Body of pancreas (tissue), 4 donors: ENCODE results near the gene HIP1. TPM values are rescaled to one million over a fixed set of nuclear protein-coding genes. Genes with fewer than 3 reads are reported as not detected.

Experiments used
- ATAC-seq: fragments of 150-250 bp; one replicate; pipeline ENCODE4 v1.9.1; 2016
- DNase-seq, 4 donors: peaks; one replicate each; pipeline ENCODE4 v3.0.0-alpha.2; 2019
- H3K27ac ChIP-seq, 4 donors: fragments of 200-600 bp; sonication (generic); 1 replicate in 3 of 4; 2 replicates in 1 of 4; pipeline versions ENCODE4 v1.5.1 to v1.6.1; 2016 to 2019; ENCODE audit warnings: mild to moderate bottlenecking in 1 of 4, mixed read lengths in 1 of 4, moderate library complexity in 1 of 4
- H3K27me3 ChIP-seq, 2 donors: fragments of 200-600 bp; sonication (generic); one replicate each; pipeline ENCODE4 v1.6.0; 2016; ENCODE audit warnings: mild to moderate bottlenecking in 1 of 2
- H3K36me3 ChIP-seq, 2 donors: fragments of 200-600 bp; sonication (generic); replicated peaks in 1 of 2; 2 replicates each; pipeline ENCODE4 v1.5.1; 2016; ENCODE audit warnings: low read depth in 2 of 2; ENCODE audit not compliant: insufficient read depth in 1 of 2
- H3K4me1 ChIP-seq: fragments of 200-600 bp; sonication (generic); one replicate; pipeline ENCODE4 v1.6.0; 2016
- H3K4me3 ChIP-seq, 2 donors: fragments of 200-600 bp; sonication (generic); 1 replicate in 1 of 2; 2 replicates in 1 of 2; pipeline ENCODE4 v1.5.1; 2016 to 2019
- H3K9me3 ChIP-seq, 3 donors: fragments of 200-600 bp; sonication (generic); 1 replicate in 2 of 3; 2 replicates in 1 of 3; pipeline ENCODE4 v1.5.1; 2016
- CTCF ChIP-seq, 7 experiments: fragments of 450-650 bp in 4 of 7; fragments of 200-600 bp in 3 of 7; sonication (generic) in 3 of 7; IDR thresholded peaks; one replicate each; pipeline ENCODE4 v1.5.1; 2016 to 2019; ENCODE audit warnings: antibody characterized with exemption in 7 of 7
- POLR2A ChIP-seq, 3 donors: fragments of 450-650 bp; IDR thresholded peaks; one replicate each; pipeline ENCODE4 v1.6.1; 2016; ENCODE audit warnings: antibody characterized with exemption in 3 of 3, mild to moderate bottlenecking in 2 of 3
- WGBS, 2 donors: methylation state at CpG; one replicate each; pipeline ENCODE4 v1.1.5; 2017; 5-methylcytosine and 5-hydroxymethylcytosine counted together
- intact Hi-C: fragments of 100-400 bp; cut with DNase I; formaldehyde crosslinking; loops from one replicate; pipeline ENCODE4 v1.15.1; 2023
- total RNA-seq, 2 donors: library from RNA; depleted of rRNA; stranded (reverse); fragments of >200 nt; gene quantifications; one replicate each; pipeline ENCODE4 v1.1.0, GENCODE V29; 2016

Gene HIP1
- total RNA-seq, 2 donors from 2014 or later, result 8.3 to 14.5 TPM

- no peak overlapping the region for H3K4me3 ChIP-seq
- TF ChIP-seq POLR2A (IDR thresholded peaks at IDR 0.05), result no peak
- intact Hi-C loops, result no loop called here
- no peak for DNase-seq
- no peaks in the 10 kb centered on the region for H3K27me3 ChIP-seq
- 77 to 88% methylated on average over 2 of the region's 2 CpGs for WGBS, 2 donors
- ATAC-seq, result no peak
- no peaks in the 10 kb centered on the region for H3K9me3 ChIP-seq
- H3K27ac ChIP-seq, result no peak overlapping the region
- H3K4me1 ChIP-seq, result peaks cover 2% of the 10 kb centered on the region
- no peaks in the 10 kb centered on the region for H3K36me3 ChIP-seq
Observed at GRCh38 chr7:75645570-75645969, 93.2 kb downstream of the HIP1 start.

DNA sequence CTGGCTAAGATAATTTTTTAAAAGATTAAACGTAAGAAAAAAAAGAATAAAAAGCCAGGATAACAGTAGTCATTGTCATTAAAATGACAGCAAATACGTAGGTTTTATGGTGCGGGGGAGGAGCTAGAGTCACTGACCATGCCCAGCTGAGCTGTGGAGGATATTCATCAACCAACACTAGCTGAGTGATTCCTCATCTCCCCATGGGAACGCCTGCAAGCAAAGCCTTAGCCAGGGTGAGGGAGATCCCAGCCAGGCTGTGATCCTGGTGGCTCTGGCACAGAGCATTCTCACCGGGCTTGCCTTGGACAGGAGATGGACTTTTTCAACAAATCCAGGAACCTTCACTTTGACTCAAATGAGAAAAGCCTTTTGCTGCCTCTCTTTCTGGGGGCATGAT, 94.2 kb downstream of the HIP1 start:
- intact Hi-C loops, result no loop called here
- H3K27me3 ChIP-seq, result no peaks in the 10 kb centered on the region
- DNase-seq (no peak), ATAC-seq (no peak)
- WGBS, 2 donors, result 84% methylated on average over 4 to 5 of the region's 5 CpGs
- H3K36me3 ChIP-seq, result no peaks in the 10 kb centered on the region
- H3K4me3 ChIP-seq, result no peak overlapping the region
- H3K9me3 ChIP-seq, result no peaks in the 10 kb centered on the region
- peaks cover 5% of the 10 kb centered on the region for H3K4me1 ChIP-seq
- TF ChIP-seq POLR2A (IDR thresholded peaks at IDR 0.05) (no peak), CTCF (IDR thresholded peaks at IDR 0.05) (no peak)
- no peak overlapping the region for H3K27ac ChIP-seq

GRCh38 chr7:75642810-75643486, 95.8 kb downstream of the HIP1 start:
- Histone ChIP-seq H3K4me3 (no peak overlapping the region), H3K9me3 (no peaks in the 10 kb centered on the region), H3K27ac (no peak overlapping the region), H3K27me3 (no peaks in the 10 kb centered on the region), H3K4me1 (peaks cover 16% of the 10 kb centered on the region), H3K36me3 (no peaks in the 10 kb centered on the region)
- WGBS, 2 donors, result 52 to 65% methylated on average over 5 to 9 of the region's 9 CpGs
- intact Hi-C loops, result no loop called here
- ATAC-seq (peak; percentile 49), DNase-seq (peak; percentile 32 to 67 (median 54))
- no peak for TF ChIP-seq POLR2A (IDR thresholded peaks at IDR 0.05)
- TF ChIP-seq CTCF (IDR thresholded peaks at IDR 0.05), result peak; percentile 28 to 69 (median 52)

- H3K9me3 ChIP-seq, result no peaks in the 10 kb centered on the region
- peaks cover 17% of the 10 kb centered on the region for H3K4me1 ChIP-seq
- H3K27me3 ChIP-seq, result no peaks in the 10 kb centered on the region
- DNase-seq (no peak), ATAC-seq (no peak)
- peak overlapping the region in 1 of 4 donors; percentile 50 for H3K27ac ChIP-seq
- H3K36me3 ChIP-seq, result no peaks in the 10 kb centered on the region
- no peak overlapping the region for H3K4me3 ChIP-seq
- TF ChIP-seq POLR2A (IDR thresholded peaks at IDR 0.05) (no peak), CTCF (IDR thresholded peaks at IDR 0.05) (no peak)
- intact Hi-C loops, result no loop called here
- WGBS, 2 donors, result 81% methylated on average over 8 of the region's 8 CpGs; no CpG with 5 or more reads in 1 of the 2 donors
Observed at GRCh38 chr7:75640201-75640600, 98.5 kb downstream of the HIP1 start.

- Histone ChIP-seq H3K27ac (peak overlapping the region in 2 of 4 donors; percentile 50 to 59), H3K4me1 (peaks cover 17% of the 10 kb centered on the region), H3K36me3 (no peaks in the 10 kb centered on the region), H3K9me3 (no peaks in the 10 kb centered on the region), H3K27me3 (no peaks in the 10 kb centered on the region), H3K4me3 (no peak overlapping the region)
- ATAC-seq (no peak), DNase-seq (no peak)
- no peak for TF ChIP-seq POLR2A (IDR thresholded peaks at IDR 0.05)
- TF ChIP-seq CTCF (IDR thresholded peaks at IDR 0.05), result no peak
- 11% methylated on average over 7 of the region's 7 CpGs; no CpG with 5 or more reads in 1 of the 2 donors for WGBS, 2 donors
- intact Hi-C loops, result no loop called here
Observed at GRCh38 chr7:75639886-75640190, 98.9 kb downstream of the HIP1 start.
